ENCODE data around the gene AARSD1. TPM values are rescaled to one million over a fixed set of nuclear protein-coding genes. Genes with fewer than 3 reads are reported as not detected.

The AARSD1 gene
- total and polyA plus RNA-seq, 7 donors: 14.6 to 41.5 (median 22.9) TPM

- no peak for TF ChIP-seq CTCF (IDR thresholded peaks at IDR 0.05)
- Histone ChIP-seq H3K4me3 (no peak overlapping the region), H3K27ac (no peak overlapping the region), H3K4me1 (peaks cover 0 to 8% (median 6%) of the 10 kb centered on the region in 4 donors), H3K9me3 (no peaks in the 10 kb centered on the region), H3K27me3 (no peaks in the 10 kb centered on the region), H3K36me3 (peaks cover 10 to 72% (median 44%) of the 10 kb centered on the region in 4 donors)
- DNase-seq: no peak
- WGBS, 2 donors: 86 to 93% methylated on average over 13 of the region's 13 CpGs
- intact Hi-C loops (cut with DNase I): no loop called here
Measured at GRCh38 chr17:42950044-42950783, 14.0 kb downstream of the AARSD1 start.

GRCh38 chr17:42946812-42947211, 17.4 kb downstream of the AARSD1 start:
- Histone ChIP-seq H3K27me3 (no peaks in the 10 kb centered on the region), H3K27ac (peak overlapping the region in 2 of 4 donors; percentile 35 to 56), H3K9me3 (no peaks in the 10 kb centered on the region), H3K36me3 (peaks cover 0 to 38% (median 21%) of the 10 kb centered on the region in 4 donors), H3K4me1 (peaks cover 0 to 9% (median 6%) of the 10 kb centered on the region in 4 donors), H3K4me3 (no peak overlapping the region)
- TF ChIP-seq EP300 (IDR thresholded peaks at IDR 0.05): no peak
- TF ChIP-seq CTCF (IDR thresholded peaks at IDR 0.05): no peak
- no peak for TF ChIP-seq POLR2AphosphoS5 (IDR thresholded peaks at IDR 0.05)
- TF ChIP-seq POLR2A (IDR thresholded peaks at IDR 0.05): no peak
- intact Hi-C loops (cut with DNase I): no loop called here
- 17 to 77% methylated on average over 1 of the region's 1 CpG for WGBS, 2 donors
- DNase-seq: no peak

GRCh38 chr17:42944211-42944610, 20.0 kb downstream of the AARSD1 start:
- no peak for TF ChIP-seq EP300 (IDR thresholded peaks at IDR 0.05)
- no peak for TF ChIP-seq POLR2AphosphoS5 (IDR thresholded peaks at IDR 0.05)
- no peak for TF ChIP-seq CTCF (IDR thresholded peaks at IDR 0.05)
- TF ChIP-seq POLR2A (IDR thresholded peaks at IDR 0.05): no peak
- no peak overlapping the region for H3K27ac ChIP-seq
- H3K36me3 ChIP-seq: peaks cover 0 to 12% (median 0%) of the 10 kb centered on the region in 4 donors
- 12 to 45% methylated on average over 3 of the region's 3 CpGs for WGBS, 2 donors
- no peak for DNase-seq
- H3K4me1 ChIP-seq: peaks cover 0 to 9% (median 6%) of the 10 kb centered on the region in 4 donors
- H3K4me3 ChIP-seq: no peak overlapping the region
- H3K27me3 ChIP-seq: no peaks in the 10 kb centered on the region
- intact Hi-C loops (cut with DNase I): no loop called here
- no peaks in the 10 kb centered on the region for H3K9me3 ChIP-seq

- no peaks in the 10 kb centered on the region for H3K9me3 ChIP-seq
- 29 to 43% methylated on average over 9 of the region's 9 CpGs for WGBS, 2 donors
- no peaks in the 10 kb centered on the region for H3K4me1 ChIP-seq
- H3K36me3 ChIP-seq: no peaks in the 10 kb centered on the region
- H3K4me3 ChIP-seq: no peak overlapping the region
- no peaks in the 10 kb centered on the region for H3K27me3 ChIP-seq
- TF ChIP-seq EP300 (IDR thresholded peaks at IDR 0.05): no peak
- TF ChIP-seq CTCF (IDR thresholded peaks at IDR 0.05): peak in 3 of 4 experiments; percentile 59 to 66 (median 63)
- no peak for TF ChIP-seq POLR2A (IDR thresholded peaks at IDR 0.05)
- TF ChIP-seq POLR2AphosphoS5 (IDR thresholded peaks at IDR 0.05): no peak
- H3K27ac ChIP-seq: no peak overlapping the region
- intact Hi-C loops (cut with DNase I): loop anchor here (1.0 kb wide), 1 partner anchor 95 kb away; no protein-coding TSS in a partner anchor
- DNase-seq: peak; percentile 71
Measured at GRCh38 chr17:42937712-42938596, 26.3 kb downstream of the AARSD1 start.
